Measurements from ENCODE around the gene GAREM2. TPM values are rescaled to one million over a fixed set of nuclear protein-coding genes. Genes with fewer than 3 reads are reported as not detected.

GAREM2 gene
- total RNA-seq, 1 donor from 2014 or later: 27.5 TPM

GRCh38 chr2:26185954-26186770 is 13.3 kb downstream of the GAREM2 start:
- no peak overlapping the region for H3K27ac Mint-ChIP-seq
- H3K27me3 Mint-ChIP-seq (ENCODE audit: low read depth): peaks cover 4% of the 10 kb centered on the region
- no peaks in the 10 kb centered on the region for H3K9me3 Mint-ChIP-seq
- H3K4me1 Mint-ChIP-seq: peaks cover 9% of the 10 kb centered on the region
- H3K4me3 Mint-ChIP-seq: peak overlapping the region; percentile 68
- TF ChIP-seq CTCF (IDR thresholded peaks at IDR 0.05; ENCODE audit: unreplicated experiment): no peak
- peaks cover 19% of the 10 kb centered on the region for H3K36me3 Mint-ChIP-seq
- DNase-seq (ENCODE audit: low spot score in 2 of 2, unreplicated experiment in 2 of 2): no peak

- TF ChIP-seq CTCF (IDR thresholded peaks at IDR 0.05; ENCODE audit: unreplicated experiment): no peak
- H3K4me1 Mint-ChIP-seq: peaks cover 9% of the 10 kb centered on the region
- H3K36me3 Mint-ChIP-seq: peaks cover 27% of the 10 kb centered on the region
- H3K4me3 Mint-ChIP-seq: no peak overlapping the region
- H3K9me3 Mint-ChIP-seq: no peaks in the 10 kb centered on the region
- DNase-seq (ENCODE audit: low spot score in 2 of 2, unreplicated experiment in 2 of 2): no peak
- H3K27ac Mint-ChIP-seq: no peak overlapping the region
- H3K27me3 Mint-ChIP-seq (ENCODE audit: low read depth): peaks cover 3% of the 10 kb centered on the region
Measured at GRCh38 chr2:26187114-26187513, 14.2 kb downstream of the GAREM2 start.

GRCh38 chr2:26187537-26188104 is 14.7 kb downstream of the GAREM2 start:
- no peaks in the 10 kb centered on the region for H3K9me3 Mint-ChIP-seq
- H3K36me3 Mint-ChIP-seq: peaks cover 27% of the 10 kb centered on the region
- TF ChIP-seq CTCF (IDR thresholded peaks at IDR 0.05; ENCODE audit: unreplicated experiment): no peak
- no peak overlapping the region for H3K4me3 Mint-ChIP-seq
- H3K27ac Mint-ChIP-seq: no peak overlapping the region
- no peak for DNase-seq (ENCODE audit: low spot score in 2 of 2, unreplicated experiment in 2 of 2)
- H3K4me1 Mint-ChIP-seq: peaks cover 9% of the 10 kb centered on the region
- H3K27me3 Mint-ChIP-seq (ENCODE audit: low read depth): peaks cover 3% of the 10 kb centered on the region

GRCh38 chr2:26189123-26189522 is 16.2 kb downstream of the GAREM2 start:
- no peak for DNase-seq (ENCODE audit: low spot score in 2 of 2, unreplicated experiment in 2 of 2)
- no peaks in the 10 kb centered on the region for H3K27me3 Mint-ChIP-seq (ENCODE audit: low read depth)
- TF ChIP-seq CTCF (IDR thresholded peaks at IDR 0.05; ENCODE audit: unreplicated experiment): no peak
- H3K36me3 Mint-ChIP-seq: peaks cover 31% of the 10 kb centered on the region
- H3K9me3 Mint-ChIP-seq: no peaks in the 10 kb centered on the region
- peaks cover 8% of the 10 kb centered on the region for H3K4me1 Mint-ChIP-seq
- H3K27ac Mint-ChIP-seq: no peak overlapping the region
- no peak overlapping the region for H3K4me3 Mint-ChIP-seq

- no peak for DNase-seq (ENCODE audit: low spot score in 2 of 2, unreplicated experiment in 2 of 2)
- H3K27ac Mint-ChIP-seq: no peak overlapping the region
- peaks cover 34% of the 10 kb centered on the region for H3K36me3 Mint-ChIP-seq
- TF ChIP-seq CTCF (IDR thresholded peaks at IDR 0.05; ENCODE audit: unreplicated experiment): no peak
- no peaks in the 10 kb centered on the region for H3K9me3 Mint-ChIP-seq
- peaks cover 14% of the 10 kb centered on the region for H3K4me1 Mint-ChIP-seq
- no peaks in the 10 kb centered on the region for H3K27me3 Mint-ChIP-seq (ENCODE audit: low read depth)
- no peak overlapping the region for H3K4me3 Mint-ChIP-seq
Measured at GRCh38 chr2:26189751-26190150, 16.9 kb downstream of the GAREM2 start.
